Stimulated activated CD8-positive, alpha-beta memory T cell treated with anti-CD3 and anti-CD28 coated beads, Interleukin-7, amount 100 ng/mL, for 4 hours (primary cell): ENCODE measurements around the gene B3GAT3.
A peak's percentile ranks its signal among the peaks of the same experiment; 100 is the strongest.
"Not testable (repeated sequence)": the region's sequence is repeated elsewhere in the genome, so short reads cannot be mapped to it uniquely, and the experiment has no call there.

Source experiments
- DNase-seq, 2 donors: peaks; one replicate each; pipeline ENCODE4 v3.0.0-alpha.2; 2020; ENCODE audit warnings: low read depth in 2 of 2

The B3GAT3 gene

DNA sequence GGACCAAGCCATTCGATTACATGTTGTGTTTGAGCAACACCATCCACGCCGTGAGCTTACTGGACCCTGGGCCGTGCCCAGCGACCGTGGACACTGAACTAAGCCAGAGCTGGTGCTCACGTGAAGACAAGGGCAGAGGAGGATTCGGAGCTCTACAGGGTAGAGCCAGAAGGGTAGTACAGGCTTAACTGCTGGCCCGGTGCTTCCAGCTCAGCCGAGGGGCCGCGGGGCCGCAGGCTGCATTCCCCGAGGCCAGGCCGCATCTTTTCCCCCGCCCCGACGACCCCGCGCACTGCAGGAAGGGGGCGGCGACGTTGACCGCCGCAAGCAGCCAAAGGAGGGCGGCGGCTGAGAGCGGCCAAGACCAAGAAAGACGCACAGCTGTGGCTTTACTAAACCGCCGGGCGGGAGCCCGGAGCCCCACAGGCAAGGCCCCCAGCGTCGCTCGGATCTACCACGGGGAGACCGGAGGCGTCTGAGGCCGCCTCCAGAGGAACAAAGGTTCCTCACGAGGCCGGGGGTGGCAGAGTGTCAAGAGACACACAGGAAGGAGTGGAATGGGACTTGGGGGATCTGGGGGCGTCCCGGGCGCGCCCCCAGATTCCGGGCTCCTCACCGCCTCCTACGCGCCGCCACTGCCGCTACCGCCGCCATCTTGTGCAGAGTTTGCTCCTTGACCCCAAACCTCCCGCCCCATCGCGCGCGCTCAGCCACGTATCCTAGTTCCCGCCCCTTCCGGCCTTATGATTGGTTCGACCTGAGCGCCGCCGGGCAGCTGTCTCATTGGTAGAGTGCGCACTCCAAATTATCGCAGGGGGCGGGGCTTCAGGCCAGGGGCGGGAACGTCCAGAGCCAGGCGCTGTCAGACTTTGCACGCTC is 24.4 kb upstream of the B3GAT3 start, which contains the start of gene GANAB:
Gene GANAB, minus strand, starts transcription at position 668 of the 879 bp plus-strand sequence. Its CDS starts 14 bp downstream, at position 654.
- DNase-seq: peak; percentile 99

DNA sequence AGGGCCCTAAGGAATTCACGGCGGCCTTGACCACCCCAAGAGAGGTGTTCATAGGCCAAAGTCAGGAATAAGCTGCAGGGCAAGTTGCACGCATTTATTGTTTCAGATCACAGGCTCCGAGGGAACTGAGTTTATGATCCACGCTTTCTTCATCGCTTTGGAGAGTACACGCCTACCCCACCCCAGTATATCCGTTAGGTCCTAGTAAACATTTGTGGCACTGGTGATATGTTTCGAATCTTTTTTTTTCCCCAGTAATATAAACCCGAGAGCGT is 23.8 kb upstream of the B3GAT3 start:
- DNase-seq: no peak

DNA sequence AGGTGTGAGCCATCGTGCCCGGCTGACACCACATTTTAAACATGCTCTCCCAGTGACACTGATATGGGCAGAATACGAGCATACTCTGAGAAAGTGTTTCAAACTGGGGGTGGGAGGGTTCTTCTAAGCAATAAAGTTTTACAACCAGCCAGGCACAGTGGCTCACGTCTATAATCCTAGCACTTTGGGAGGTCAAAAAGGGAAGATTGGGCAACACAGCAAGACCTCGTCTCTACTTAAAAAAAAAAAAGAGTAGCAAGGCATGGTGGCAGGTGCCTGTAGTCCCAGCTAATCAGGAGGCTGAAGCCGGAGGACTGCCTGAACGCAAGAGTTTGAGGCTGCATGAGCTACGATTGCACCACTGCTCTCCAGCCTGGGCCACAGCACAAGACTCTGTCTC is 22.4 kb upstream of the B3GAT3 start:
- DNase-seq: no peak

- no peak for DNase-seq
Measured at GRCh38 chr11:62632492-62632891, 10.7 kb upstream of the B3GAT3 start.

- no peak for DNase-seq
Measured at GRCh38 chr11:62627713-62628112, 5.9 kb upstream of the B3GAT3 start.

DNA sequence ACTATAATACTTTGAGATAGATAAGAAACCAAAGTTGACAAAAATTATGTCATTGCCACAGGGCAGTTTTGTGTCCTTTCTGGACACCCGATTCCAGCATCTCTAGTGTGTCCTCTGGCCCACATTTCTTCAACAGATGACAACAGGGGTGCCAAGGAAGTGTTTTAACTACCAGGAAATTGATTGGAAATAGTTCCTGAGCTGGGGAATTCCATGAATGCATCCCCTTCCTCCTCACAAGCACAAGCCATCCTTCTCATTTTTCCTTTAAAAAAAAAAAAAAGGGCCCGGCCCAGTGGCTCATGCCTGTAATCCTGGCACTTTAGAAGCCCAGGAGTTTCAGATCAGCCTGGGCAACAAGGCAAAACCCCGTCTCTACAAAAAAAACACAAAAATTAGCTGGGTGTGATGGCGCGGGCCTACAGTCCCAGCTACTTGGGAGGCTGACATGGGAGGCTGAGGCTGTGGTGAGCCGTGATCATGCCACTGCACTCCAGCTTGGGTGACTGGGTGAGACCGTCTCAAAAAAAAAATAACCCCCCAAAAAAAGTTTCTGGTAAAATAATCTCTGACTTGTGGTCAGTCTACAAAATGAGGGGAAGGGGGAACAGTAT is 797 bp upstream of the B3GAT3 start:
- no peak for DNase-seq

DNA sequence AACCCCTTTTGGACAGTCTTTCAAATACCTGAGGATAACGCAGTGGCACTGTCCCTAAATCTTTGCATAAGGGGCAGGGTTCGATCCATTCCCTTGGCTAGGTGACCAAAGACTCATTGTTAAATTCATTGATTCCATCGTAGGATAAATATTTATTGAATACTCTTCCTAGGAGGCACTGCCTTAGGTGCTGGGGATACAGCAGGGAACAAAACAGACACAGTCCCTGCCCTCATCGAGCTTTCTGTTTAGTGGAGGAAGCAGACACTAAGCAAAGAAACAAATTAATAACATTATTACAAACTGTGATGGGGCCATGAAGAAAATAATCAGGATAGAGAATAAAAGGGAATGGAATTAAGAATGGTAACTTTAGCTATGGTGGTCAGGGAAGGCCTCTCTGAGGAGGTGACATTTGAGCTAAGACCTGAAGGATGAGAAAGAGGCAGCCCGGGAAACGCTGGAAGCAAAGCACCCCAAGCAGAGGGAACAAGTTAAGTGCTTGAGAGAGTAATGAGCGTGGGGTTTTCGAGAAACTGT is 689 bp downstream of the B3GAT3 start:
- no peak for DNase-seq

- DNase-seq: not testable (repeated sequence)
Measured at GRCh38 chr11:62616957-62617356, 4.8 kb downstream of the B3GAT3 start.

DNA sequence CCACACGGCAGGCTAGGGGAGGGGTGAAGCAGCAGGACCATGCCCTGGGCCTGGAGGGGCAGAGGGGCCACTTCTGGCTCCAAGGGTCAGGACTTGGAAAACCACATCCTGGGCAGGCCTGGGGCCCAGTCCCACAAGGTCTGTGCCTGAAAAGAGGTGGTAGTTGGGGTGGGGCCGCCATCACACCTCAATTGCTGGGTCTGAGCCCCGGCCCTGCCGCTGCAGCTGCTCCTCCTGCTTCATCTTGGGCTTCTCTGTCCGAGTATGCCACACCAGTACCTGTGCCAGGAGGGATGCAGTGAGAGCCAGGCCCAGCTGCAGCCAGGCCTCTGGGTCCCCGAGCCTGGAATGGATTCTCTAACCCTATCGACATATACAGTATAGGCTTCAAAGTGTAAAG is 6.3 kb downstream of the B3GAT3 start:
- no peak for DNase-seq

- peak in 1 of 2 donors; percentile 39 for DNase-seq
Measured at GRCh38 chr11:62614275-62614674, 7.5 kb downstream of the B3GAT3 start.

DNA sequence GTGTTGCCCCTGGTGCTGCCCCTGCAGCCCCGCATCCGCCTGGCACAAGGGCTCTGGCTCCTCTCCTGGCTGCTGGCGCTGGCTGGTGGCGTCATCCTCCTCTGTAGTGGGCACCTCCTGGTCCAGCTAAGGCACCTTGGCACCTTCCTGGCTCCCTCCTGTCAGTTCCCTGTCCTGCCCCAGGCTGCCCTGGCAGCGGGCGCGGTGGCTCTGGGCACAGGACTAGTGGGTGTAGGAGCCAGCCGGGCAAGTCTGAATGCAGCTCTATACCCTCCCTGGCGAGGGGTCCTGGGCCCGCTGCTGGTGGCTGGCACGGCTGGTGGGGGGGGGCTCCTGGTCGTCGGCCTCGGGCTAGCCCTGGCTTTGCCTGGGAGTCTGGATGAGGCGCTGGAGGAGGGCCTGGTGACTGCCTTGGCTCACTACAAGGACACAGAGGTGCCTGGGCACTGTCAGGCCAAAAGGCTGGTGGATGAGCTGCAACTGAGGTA is 8.5 kb downstream of the B3GAT3 start:
- DNase-seq: no peak

DNA sequence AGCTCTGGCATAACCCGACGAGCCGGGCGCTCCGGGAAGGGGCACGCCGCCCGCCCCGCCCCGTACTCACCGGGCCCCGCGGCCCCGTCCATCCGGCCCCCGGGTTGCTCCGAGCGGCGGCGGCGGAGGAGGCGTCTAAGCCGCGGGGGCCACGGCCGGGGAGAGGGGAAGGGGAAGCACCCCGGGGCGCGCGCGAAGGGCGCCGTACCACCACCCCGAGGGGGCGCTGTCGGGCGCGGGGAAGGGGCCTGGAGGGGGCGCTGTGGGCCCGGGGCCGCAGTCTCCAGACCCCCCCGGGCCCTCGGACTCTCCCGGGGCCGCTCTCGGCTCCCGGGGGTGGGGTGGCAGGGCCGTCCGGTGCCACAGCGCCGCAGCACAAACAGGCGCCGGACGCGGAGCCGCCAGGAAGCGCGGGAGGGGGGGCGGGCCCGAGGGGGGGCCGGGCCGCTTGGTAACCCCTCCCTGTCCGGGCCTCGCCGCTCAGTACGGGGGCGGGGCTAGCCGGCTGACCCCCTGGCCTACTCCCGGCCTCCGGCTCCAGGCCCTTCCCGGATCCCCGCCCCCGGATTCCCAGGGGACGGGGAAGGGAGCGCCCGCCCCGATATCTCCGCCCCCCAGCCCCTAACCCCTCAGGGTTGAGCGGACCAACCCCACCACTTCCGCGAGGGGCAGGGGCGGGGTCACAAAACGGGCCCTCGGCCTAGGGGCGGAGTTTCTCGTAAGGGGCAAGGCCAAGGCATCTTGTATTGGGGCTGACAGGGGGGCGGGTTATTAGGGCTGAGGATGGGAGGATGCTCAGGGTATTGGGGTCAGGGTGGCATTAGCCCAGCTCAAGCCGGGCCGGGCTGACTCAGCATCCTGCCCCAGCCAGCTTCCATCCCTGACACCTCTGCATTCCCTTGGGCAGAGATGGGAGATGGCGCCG is 9.2 kb downstream of the B3GAT3 start, which contains the start of the genes EML3 and ROM1:
Gene EML3, minus strand, starts transcription at position 410 of the 925 bp plus-strand sequence. Its CDS starts 318 bp downstream, at position 92.
Gene ROM1, plus strand, starts transcription at position 892 of the 925 bp plus-strand sequence. Its CDS starts 25 bp downstream, at position 917.
- peak; percentile 81 to 84 for DNase-seq

DNA sequence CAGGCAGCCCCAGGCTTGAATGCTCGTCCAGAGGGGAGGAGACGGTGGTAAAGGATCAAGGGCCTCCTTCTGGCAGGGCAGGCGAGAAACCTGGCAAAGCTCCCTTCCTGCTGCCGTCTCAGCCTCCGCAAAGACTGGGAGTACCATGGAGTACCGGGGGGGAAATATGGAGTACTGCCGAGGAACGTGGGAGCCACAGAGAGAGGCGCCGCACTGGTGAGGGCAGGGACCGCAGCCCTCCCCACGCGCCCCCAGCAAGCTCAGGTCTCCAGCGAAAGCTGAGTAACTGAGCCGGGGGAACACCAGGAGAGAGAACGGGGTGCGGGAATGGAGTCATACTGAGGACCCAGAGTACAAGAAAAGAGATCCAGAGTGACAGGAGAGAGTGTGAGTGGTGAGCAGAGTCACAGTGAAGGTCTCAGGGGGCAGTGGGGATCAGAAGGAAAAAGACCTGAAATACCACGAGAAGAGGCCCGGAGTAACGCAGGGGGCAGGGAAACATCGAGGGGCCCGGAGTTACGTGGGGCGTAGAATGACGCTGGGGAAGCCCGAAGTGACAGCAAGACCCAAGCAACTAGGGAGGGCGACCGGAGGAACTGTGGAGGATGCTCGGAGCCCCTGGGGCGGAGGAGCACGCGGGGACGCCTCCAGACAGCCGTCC is 10.0 kb downstream of the B3GAT3 start:
- DNase-seq: peak in 1 of 2 donors; percentile 44

DNA sequence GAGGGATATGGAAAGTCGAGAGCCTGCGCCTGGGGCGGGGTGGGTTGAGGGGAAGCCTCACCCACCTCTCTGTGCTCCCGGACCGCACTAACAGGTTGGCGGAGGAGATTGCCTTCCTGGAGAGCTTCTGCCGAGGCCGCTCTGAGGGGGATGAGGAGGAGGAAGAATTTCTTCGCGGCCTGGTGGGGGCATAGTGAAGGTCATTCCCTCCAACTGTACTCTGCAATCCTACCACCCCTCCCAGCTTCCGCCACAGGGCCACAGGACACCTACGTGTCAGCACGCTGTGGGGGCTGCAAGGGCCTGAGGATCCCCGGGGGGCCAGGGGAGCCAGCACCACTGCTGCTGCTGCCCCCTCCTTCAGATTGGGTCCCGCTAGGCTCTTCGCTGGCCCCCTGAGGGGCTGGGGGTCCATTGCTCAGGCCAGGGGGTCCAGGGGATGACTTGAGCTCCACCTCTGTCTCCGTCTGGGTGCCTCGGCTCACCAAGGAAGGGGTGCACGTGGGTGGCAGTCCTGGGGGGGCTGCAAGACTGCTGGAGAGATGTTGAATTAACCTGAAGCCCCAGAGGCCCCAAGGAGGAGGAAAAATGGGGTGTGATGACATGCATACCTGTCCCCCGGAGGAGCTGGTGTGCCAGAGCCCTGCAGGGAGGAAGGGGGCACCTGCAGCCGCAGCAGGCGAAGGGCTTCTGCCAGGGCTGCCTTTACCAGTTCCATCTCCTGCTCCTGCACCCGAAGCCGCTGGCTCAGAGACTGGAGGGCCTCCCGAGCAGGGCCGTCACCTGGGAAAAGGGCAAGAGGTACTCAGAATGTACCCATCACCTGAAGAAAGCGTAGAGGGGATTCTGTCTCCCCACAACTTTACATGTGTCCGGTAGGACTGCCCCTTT is 10.7 kb downstream of the B3GAT3 start:
- no peak for DNase-seq

DNA sequence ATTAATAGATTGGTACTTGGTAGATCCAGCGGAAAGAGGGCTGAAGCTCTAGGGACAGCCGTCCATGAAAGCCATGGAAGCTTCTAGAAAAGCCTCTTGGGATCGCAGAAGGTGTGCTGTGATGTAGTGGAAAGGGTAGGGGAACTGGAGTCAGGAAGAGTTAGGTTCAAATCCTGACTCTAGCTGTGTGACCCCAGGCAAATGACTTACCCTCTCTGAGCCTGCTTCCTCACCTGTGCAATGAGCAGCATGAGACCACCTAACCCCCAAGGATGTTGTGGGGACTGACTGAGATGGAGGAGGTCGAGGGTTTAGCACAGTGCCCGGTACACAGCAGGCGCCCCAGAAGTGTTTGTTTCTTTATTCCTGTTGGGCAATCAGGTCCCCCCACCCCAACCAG is 11.4 kb downstream of the B3GAT3 start:
- DNase-seq: no peak

- no peak for DNase-seq
Measured at GRCh38 chr11:62608776-62609175, 13.0 kb downstream of the B3GAT3 start.

DNA sequence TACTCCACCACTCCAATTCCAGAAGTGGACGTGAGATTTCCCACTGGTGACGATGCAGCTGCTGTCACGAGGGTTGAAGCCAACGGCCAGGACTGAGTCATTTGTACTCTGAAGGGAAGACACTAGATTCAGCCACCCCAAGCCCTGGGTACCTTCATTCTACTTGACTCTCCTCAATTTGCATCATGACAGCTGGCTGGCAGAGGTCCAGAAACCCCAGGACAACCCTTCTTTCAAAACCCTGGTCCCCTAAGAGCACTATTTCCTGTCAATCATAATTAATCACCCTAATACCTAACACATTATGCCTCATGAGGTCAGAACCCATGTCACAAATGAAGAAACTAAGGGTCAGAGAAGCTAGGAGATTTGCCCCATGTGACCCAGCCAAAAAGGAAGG is 14.1 kb downstream of the B3GAT3 start:
- no peak for DNase-seq

DNA sequence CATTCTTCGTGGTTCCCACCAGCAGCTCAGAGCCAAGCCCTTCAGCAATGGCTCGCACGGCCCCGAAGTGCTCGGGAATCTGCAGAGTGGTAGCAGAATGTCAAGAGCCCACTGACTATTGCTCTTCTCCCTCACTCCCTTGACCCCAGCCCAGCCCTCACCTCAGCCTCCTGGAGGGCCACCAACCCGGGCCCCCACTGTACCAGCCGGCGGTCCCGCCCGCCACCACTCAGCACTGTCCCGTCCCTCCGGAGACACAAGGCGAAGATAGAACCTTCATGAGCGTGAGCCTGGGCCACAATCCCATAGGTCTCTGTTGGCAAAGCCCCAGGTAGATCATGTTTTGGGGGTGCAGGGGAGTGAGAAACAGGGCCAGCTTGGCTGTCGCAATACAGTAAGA is 15.9 kb downstream of the B3GAT3 start:
- no peak for DNase-seq

GRCh38 chr11:62605467-62605866 is 16.3 kb downstream of the B3GAT3 start:
- DNase-seq: no peak
